LNCAP (cell line): Measurements from ENCODE around the gene MOCS2.

Experiments used
- CTCF ChIP-seq: fragments of 450-650 bp; IDR thresholded peaks from 2 replicates; pipeline ENCODE4 v1.5.1; 2017; ENCODE audit warnings: mild to moderate bottlenecking

The MOCS2 gene

DNA sequence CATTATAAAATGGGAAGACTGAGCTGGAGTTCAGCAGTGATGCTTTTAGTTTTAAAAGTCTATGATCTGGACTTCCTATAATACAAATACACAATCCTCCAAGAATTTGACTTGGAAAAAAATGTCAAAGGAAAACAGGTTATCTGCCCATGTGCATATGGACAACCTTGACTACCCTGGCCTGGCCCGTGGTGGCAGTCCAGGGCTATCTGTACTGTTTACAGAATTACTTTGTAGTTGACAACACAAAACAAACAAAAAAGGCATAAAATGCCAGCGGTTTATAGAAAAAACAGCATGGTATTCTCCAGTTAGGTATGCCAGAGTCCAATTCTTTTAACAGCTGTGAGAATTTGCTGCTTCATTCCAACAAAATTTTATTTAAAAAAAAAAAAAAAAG lies 17.3 kb downstream of the MOCS2 start:
- TF ChIP-seq CTCF = no peak

DNA sequence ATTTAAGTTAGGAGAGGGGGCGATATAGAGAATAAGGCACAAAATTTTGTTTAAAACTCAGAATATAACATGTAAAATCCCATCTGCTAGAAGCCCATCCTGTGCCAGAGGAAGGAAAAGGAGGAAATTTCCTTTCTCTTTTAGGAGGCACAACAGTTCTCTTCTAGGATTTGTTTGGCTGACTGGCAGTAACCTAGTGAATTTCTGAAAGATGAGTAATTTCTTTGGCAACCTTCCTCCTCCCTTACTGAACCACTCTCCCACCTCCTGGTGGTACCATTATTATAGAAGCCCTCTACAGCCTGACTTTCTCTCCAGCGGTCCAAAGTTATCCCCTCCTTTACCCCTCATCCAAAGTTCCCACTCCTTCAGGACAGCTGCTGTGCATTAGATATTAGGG lies 18.3 kb downstream of the MOCS2 start:
- TF ChIP-seq CTCF = no peak

DNA sequence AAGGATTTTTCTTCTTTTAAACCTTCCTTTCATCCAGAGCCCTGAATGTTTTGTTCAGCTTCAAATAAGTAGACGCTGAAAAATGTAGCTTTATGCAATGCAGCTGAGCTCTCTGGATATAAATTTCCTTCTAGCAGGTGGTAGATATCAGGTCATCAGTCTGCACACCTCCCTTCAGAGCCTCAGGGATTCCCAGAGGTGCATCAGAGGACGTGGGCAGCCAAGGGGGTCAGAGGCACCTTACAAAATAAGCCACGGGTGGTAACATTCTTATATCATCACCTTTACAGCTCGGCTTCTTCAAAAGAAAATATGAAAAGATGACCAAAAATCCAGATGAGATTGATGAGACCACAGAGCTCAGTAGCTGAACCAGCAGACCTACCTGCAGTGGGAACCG lies 19.3 kb downstream of the MOCS2 start:
- no peak for TF ChIP-seq CTCF

DNA sequence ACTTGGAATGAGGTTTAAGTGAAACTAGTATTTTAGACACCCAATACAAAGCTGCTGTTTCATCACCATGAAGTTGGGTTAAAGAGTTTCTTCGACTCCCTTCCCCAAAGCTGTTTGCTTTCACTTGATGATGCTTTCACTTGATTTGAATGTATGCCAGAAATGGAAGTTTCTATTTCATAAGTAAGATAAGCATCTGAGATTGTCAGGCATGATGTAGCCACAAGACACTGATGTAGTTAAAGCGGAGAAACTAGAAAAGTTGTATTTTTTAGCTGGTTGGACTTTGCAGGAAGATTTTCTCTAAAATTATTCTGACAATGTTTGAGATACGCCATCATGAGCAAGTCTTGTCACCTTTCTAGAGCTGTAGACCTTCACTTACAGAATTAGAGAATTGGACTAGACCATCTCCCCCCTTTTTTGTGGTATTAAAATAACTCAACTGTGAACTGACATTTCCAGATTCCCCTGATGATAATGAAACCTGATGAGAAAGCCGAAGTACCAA lies 20.0 kb downstream of the MOCS2 start:
- no peak for TF ChIP-seq CTCF

- no peak for TF ChIP-seq CTCF
Measured at GRCh38 chr5:53087621-53088121, 21.9 kb downstream of the MOCS2 start.

GRCh38 chr5:53087171-53087570 lies 22.4 kb downstream of the MOCS2 start:
- TF ChIP-seq CTCF = no peak

DNA sequence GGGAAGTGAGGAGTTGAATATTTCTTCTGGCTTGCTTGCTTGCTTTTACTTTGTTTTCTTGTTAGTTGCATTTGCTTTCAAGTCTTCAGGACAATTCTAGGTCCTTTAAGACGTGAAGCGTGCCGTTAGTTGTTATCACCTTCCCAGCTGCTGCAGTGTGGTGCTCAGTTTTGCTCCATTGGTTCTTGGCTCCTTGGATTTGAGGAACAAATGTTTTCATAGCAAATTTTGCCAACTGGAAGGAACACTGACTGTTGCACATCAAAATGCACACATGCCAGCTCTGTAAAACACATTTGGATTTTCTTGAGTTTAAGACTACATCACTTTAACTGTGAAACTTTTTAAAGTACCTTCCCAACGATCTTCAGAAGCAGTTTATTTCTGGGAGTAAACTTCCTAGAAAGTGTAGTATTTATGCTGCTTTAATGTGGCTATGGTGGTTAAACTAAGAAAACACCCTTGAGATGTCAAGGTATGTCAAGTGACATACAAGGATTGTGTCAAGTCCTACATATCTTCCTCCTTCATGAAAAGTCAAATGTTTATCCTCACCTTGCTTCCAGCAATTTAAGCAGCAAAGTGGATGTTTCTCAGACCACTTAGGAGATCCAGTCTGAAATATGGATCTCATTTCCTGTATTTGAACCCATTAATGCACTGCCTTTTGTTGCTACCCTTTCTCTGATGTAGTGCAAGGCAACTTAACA lies 24.9 kb downstream of the MOCS2 start:
- TF ChIP-seq CTCF = no peak

DNA sequence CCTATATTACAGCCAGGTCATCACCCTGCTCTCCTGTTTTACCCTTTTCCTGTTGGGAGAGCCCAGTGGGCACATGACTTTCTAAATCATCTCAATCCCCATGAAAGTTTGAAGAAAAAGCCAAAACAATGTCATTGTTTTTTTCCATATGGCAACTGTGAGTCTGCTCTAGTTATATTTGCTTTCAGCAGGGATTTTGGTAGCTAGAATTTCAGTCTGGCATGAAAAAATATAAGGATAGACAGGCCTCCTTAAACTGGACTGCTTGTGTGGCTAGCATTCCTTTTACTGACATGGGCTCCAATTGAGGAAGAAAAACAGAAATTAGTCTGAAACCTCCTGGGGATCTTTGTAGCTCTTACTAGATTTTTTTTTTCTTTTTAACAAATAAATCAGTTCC lies 25.6 kb downstream of the MOCS2 start:
- TF ChIP-seq CTCF = no peak
